HEK293T (cell line): ENCODE measurements around the gene METTL23.

Experiments used
- BHLHE40 ChIP-seq: fragments of 450-650 bp; IDR thresholded peaks from 2 replicates; pipeline ENCODE4 v1.6.1; 2016; ENCODE audit warnings: mild to moderate bottlenecking, moderate library complexity, borderline replicate concordance
- FOXK2 ChIP-seq: fragments of 450-650 bp; IDR thresholded peaks from 2 replicates; pipeline ENCODE4 v1.6.1; 2016; ENCODE audit warnings: mild to moderate bottlenecking
- FOXM1 ChIP-seq: fragments of 450-650 bp; IDR thresholded peaks from 2 replicates; pipeline ENCODE4 v1.6.1; 2017; ENCODE audit warnings: mild to moderate bottlenecking, borderline replicate concordance
- HDGF ChIP-seq: fragments of 450-650 bp; IDR thresholded peaks from 2 replicates; pipeline ENCODE4 v1.6.1; 2017; ENCODE audit warnings: antibody characterized with exemption, borderline replicate concordance
- NFRKB ChIP-seq: fragments of 450-650 bp; IDR thresholded peaks from 2 replicates; pipeline ENCODE4 v1.6.1; 2016; ENCODE audit warnings: mild to moderate bottlenecking, moderate library complexity
- TARDBP ChIP-seq: fragments of 450-650 bp; IDR thresholded peaks from 2 replicates; pipeline ENCODE4 v1.6.1; 2016
- ZNF384 ChIP-seq: fragments of 450-650 bp; IDR thresholded peaks from 2 replicates; pipeline ENCODE4 v1.6.1; 2016

- TF ChIP-seq HDGF = no peak
- no peak for TF ChIP-seq BHLHE40
- TF ChIP-seq TARDBP = no peak
- no peak for TF ChIP-seq ZNF384
- TF ChIP-seq NFRKB = no peak
- no peak for TF ChIP-seq FOXM1
- TF ChIP-seq FOXK2 = no peak
Observed at GRCh38 chr17:76744747-76745146, 18.1 kb downstream of the METTL23 start.
